Spleen (tissue), 7 donors: ENCODE results near the gene SELENOP.

Experiments used
- CTCF ChIP-seq, 11 experiments: fragments of 200-600 bp in 7 of 11; fragments of 450-650 bp in 4 of 11; sonication (generic) in 4 of 11; IDR thresholded peaks in 8 of 11; conservative IDR thresholded peaks in 3 of 11; 1 replicate in 7 of 11; 2 replicates in 4 of 11; pipeline versions ENCODE4 v1.4.0 to v1.8.0; 2016 to 2021; ENCODE audit warnings: antibody characterized with exemption in 11 of 11, inconsistent platforms in 4 of 11, mild to moderate bottlenecking in 1 of 11
- POLR2A ChIP-seq, 3 donors: fragments of 450-650 bp; IDR thresholded peaks; one replicate each; pipeline ENCODE4 v1.5.1; 2017; ENCODE audit warnings: antibody characterized with exemption in 3 of 3, mild to moderate bottlenecking in 1 of 3
- donor health status: DM: no; HTN: no; CAD: no; lungs with moderate emphysema.
- donor health status: DM: no; HTN: no; CAD: no.
- donor health status: DM: no; HTN: no; CAD: no.

GRCh38 chr5:42761791-42762190, 49.9 kb downstream of the SELENOP start:
- TF ChIP-seq CTCF (IDR thresholded peaks at IDR 0.05 in 8 of 11, conservative IDR thresholded peaks at IDR 0.05 in 3 of 11) (no peak), POLR2A (IDR thresholded peaks at IDR 0.05) (no peak)
